GM18520 (cell line): ENCODE results near the gene GRIP1.

Source experiments
- ATAC-seq: cut with Tn5 transposase; IDR thresholded peaks from one replicate; pipeline ENCODE4 v1.9.1; 2021; ENCODE audit not compliant: unreplicated experiment

Gene GRIP1

GRCh38 chr12:66678338-66679275 is at the start of gene GRIP1:
TSS of gene GRIP1 (minus strand) at chr12:66679076. CDS start at chr12:66678904, 172 bp downstream.
- no peak for ATAC-seq

GRCh38 chr12:66726556-66726955 is 47.7 kb upstream of the GRIP1 start:
- ATAC-seq, result no peak

- ATAC-seq, result no peak
These were observed 46.2 kb upstream of the GRIP1 start for GRCh38 chr12:66725031-66725430.

GRCh38 chr12:66724616-66725015 is 45.7 kb upstream of the GRIP1 start:
- ATAC-seq, result no peak

- no peak for ATAC-seq
These were observed 45.1 kb upstream of the GRIP1 start for GRCh38 chr12:66724026-66724425.

GRCh38 chr12:66719862-66720261 is 41.0 kb upstream of the GRIP1 start:
- ATAC-seq, result no peak

GRCh38 chr12:66717036-66717673 is 38.3 kb upstream of the GRIP1 start:
- ATAC-seq, result no peak

GRCh38 chr12:66716522-66716921 is 37.6 kb upstream of the GRIP1 start:
- ATAC-seq, result no peak

- ATAC-seq, result no peak
These were observed 35.8 kb upstream of the GRIP1 start for GRCh38 chr12:66714709-66715108.

GRCh38 chr12:66713984-66714383 is 35.1 kb upstream of the GRIP1 start:
- ATAC-seq, result peak; percentile 59

- no peak for ATAC-seq
These were observed 31.0 kb upstream of the GRIP1 start for GRCh38 chr12:66709893-66710292.

- ATAC-seq, result no peak
These were observed 30.5 kb upstream of the GRIP1 start for GRCh38 chr12:66709457-66709773.

GRCh38 chr12:66708704-66709456 is 30.0 kb upstream of the GRIP1 start:
- ATAC-seq, result no peak

- no peak for ATAC-seq
These were observed 28.3 kb upstream of the GRIP1 start for GRCh38 chr12:66707002-66707697.

- no peak for ATAC-seq
These were observed 21.0 kb upstream of the GRIP1 start for GRCh38 chr12:66699738-66700482.

GRCh38 chr12:66698558-66698957 is 19.7 kb upstream of the GRIP1 start:
- no peak for ATAC-seq

- no peak for ATAC-seq
These were observed 18.5 kb upstream of the GRIP1 start for GRCh38 chr12:66697404-66697803.

- no peak for ATAC-seq
These were observed 16.1 kb upstream of the GRIP1 start for GRCh38 chr12:66694666-66695613.

- peak; percentile 67 for ATAC-seq
These were observed 15.1 kb upstream of the GRIP1 start for GRCh38 chr12:66693901-66694513.
